GM21360 (cell line): ENCODE measurements around the gene TTF2.
"Not testable (repeated sequence)": the region's sequence is repeated elsewhere in the genome, so short reads cannot be mapped to it uniquely, and the experiment has no call there.

Experiments used
- ATAC-seq: cut with Tn5 transposase; IDR thresholded peaks from one replicate; pipeline ENCODE4 v1.9.1; 2021; ENCODE audit warnings: mild to moderate bottlenecking, moderate library complexity; ENCODE audit not compliant: unreplicated experiment

TTF2 gene

DNA sequence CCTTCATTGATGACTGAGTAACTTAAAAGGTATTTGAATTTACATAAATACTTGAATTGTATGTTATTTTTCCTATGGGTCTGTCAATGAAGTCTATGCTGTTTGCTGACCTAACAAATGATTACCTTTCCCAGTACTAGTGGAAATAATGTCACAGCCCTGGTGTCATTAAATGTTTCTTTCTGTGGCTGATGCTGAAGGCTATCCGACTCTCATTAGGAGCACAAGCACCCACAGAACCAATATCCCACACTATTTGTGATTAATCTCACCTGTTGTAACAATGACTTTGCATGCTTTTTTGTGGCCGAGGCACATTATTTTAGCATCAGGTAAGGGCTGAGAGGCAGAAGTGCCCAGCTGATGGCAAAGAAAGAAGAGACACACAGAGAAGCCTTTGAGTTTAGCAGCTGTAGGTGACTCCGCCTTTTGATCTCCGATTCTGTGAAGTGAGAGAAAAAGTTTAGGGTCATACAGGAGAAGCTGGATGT lies 87.3 kb downstream of the TTF2 start:
- no peak for ATAC-seq

DNA sequence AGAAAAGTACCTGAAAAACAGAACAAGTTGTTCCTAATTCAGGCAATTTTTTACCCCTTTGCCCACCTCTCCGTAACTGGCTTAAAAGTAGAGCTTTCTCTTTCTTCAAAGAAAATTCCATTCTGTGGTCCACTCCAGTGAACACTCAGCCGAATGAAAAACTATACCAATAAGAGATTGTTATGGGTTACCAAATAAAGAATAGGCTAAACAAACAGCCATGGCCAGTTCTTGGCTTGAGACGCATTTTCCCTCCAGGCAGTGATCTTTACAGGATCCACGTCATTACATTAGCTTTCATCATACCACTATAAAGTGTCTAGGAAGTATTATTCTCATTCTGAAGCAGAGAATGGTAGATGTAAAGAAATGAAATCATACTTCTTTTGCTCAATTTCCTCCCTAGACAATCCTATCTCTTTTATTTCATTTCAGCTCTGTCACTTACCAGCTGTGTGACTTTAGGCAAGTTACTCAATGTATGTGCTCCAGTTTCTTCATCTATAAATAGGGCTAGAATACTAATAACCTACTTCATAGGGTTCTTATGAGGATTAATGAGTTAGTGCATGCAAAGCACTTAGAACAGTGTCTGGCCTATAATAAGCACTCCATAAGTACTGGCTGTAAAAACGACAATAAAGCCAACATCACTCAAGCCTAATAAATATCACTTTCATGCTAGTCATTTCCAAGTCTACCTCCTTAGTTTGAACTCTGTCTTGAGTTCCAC lies 87.9 kb downstream of the TTF2 start:
- ATAC-seq, result no peak

DNA sequence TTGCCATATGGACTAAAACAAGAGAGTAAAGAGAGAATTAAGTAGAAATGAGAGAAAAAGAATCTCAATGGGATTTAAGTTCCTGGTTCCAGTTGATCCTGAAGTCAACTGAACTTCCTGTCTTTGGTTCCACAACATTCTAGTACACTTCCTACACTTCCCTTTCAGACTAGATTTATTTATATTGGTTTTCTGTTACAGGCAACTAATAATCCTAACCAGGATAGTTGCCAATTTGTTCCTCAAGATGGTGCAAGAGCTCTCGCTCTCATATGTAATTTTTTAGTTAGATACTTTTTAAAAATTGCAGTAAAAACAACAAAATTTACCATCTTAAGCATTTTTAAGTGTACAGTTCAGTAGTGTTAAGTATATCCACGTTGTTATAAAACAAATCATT lies 90.2 kb downstream of the TTF2 start:
- no peak for ATAC-seq

DNA sequence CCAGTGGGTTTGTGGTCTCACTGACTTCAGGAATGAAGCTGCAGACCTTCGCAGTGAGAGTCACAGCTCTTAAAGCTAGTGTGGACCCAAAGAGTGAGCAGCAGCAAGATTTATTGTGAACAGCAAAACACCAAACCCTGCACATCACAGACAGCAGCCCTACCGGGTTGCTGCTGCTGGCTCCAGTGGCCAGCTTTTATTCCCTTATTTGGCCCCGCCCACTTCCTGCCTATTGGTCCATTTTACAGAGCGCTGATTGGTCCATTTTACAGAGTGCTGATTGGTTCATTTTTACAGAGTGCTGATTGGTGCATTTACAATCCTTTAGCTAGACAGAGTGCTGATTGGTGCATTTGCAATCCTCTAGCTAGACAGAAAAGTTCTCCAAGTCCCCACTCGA lies 91.2 kb downstream of the TTF2 start:
- ATAC-seq, result not testable (repeated sequence)
